HG02610 (cell line): Measurements from ENCODE around the gene VPS13D.

Source experiments
- ATAC-seq: cut with Tn5 transposase; IDR thresholded peaks from one replicate; pipeline ENCODE4 v1.9.1; 2021; ENCODE audit warnings: mild to moderate bottlenecking, moderate library complexity; ENCODE audit not compliant: unreplicated experiment

VPS13D gene

GRCh38 chr1:12480748-12481362 lies 251.0 kb downstream of the VPS13D start:
- no peak for ATAC-seq

GRCh38 chr1:12481928-12482327 lies 252.1 kb downstream of the VPS13D start:
- ATAC-seq: no peak

- ATAC-seq: no peak
Measured at GRCh38 chr1:12482988-12483387, 253.2 kb downstream of the VPS13D start.

GRCh38 chr1:12485231-12486058 lies 255.6 kb downstream of the VPS13D start:
- ATAC-seq: no peak

- ATAC-seq: no peak
Measured at GRCh38 chr1:12486059-12486341, 256.2 kb downstream of the VPS13D start.

GRCh38 chr1:12486401-12487005 lies 256.7 kb downstream of the VPS13D start:
- no peak for ATAC-seq

- no peak for ATAC-seq
Measured at GRCh38 chr1:12487520-12487919, 257.7 kb downstream of the VPS13D start.

GRCh38 chr1:12488666-12489354 lies 259.0 kb downstream of the VPS13D start:
- ATAC-seq: no peak

- ATAC-seq: no peak
Measured at GRCh38 chr1:12490532-12491142, 260.8 kb downstream of the VPS13D start.

GRCh38 chr1:12491656-12492055 lies 261.8 kb downstream of the VPS13D start:
- ATAC-seq: no peak

GRCh38 chr1:12495725-12496124 lies 265.9 kb downstream of the VPS13D start:
- no peak for ATAC-seq

- no peak for ATAC-seq
Measured at GRCh38 chr1:12496154-12496961, 266.5 kb downstream of the VPS13D start.

GRCh38 chr1:12499539-12500240 lies 269.9 kb downstream of the VPS13D start:
- ATAC-seq: no peak

GRCh38 chr1:12501661-12502060 lies 271.8 kb downstream of the VPS13D start:
- no peak for ATAC-seq

- ATAC-seq: no peak
Measured at GRCh38 chr1:12502336-12503109, 272.7 kb downstream of the VPS13D start.

GRCh38 chr1:12503709-12504108 lies 273.9 kb downstream of the VPS13D start:
- ATAC-seq: no peak

GRCh38 chr1:12504601-12505000 lies 274.8 kb downstream of the VPS13D start:
- no peak for ATAC-seq

- ATAC-seq: no peak
Measured at GRCh38 chr1:12505231-12505630, 275.4 kb downstream of the VPS13D start.

GRCh38 chr1:12505639-12506280 lies 275.9 kb downstream of the VPS13D start:
- ATAC-seq: no peak
